Keratinocyte (primary cell): ENCODE results near the gene KIAA1217. TPM values are rescaled to one million over a fixed set of nuclear protein-coding genes. Genes with fewer than 3 reads are reported as not detected.

Experiments
- DNase-seq: peaks from one replicate; pipeline ENCODE4 v3.0.0-alpha.2; 2011; ENCODE audit warnings: low read depth, missing footprints, low spot score
- FAIRE-seq: peaks from 2 replicates; lab custom pipeline; 2011; peaks lifted over from hg19 to GRCh38; lab: Jason Lieb, UNC
- H2AFZ ChIP-seq: 2 replicates; pipeline ENCODE4 v1.6.0; 2012; ENCODE audit warnings: low read length, control low read depth, inconsistent platforms; ENCODE audit not compliant: control insufficient read depth
- H3K27ac ChIP-seq: 2 replicates; pipeline ENCODE4 v1.5.1; 2011; ENCODE audit warnings: low read length; ENCODE audit not compliant: control insufficient read depth, insufficient read depth
- H3K27me3 ChIP-seq: 3 replicates; pipeline ENCODE4 v1.6.0; 2011; ENCODE audit warnings: low read length; ENCODE audit not compliant: control insufficient read depth, insufficient read depth; ENCODE audit errors: extremely low read depth
- H3K36me3 ChIP-seq, 2 experiments: 2 replicates in 1 of 2; 3 replicates in 1 of 2; pipeline ENCODE4 v1.5.1; 2011; ENCODE audit warnings: low read length in 2 of 2, mild to moderate bottlenecking in 1 of 2; ENCODE audit not compliant: control insufficient read depth in 2 of 2, insufficient read depth in 2 of 2; ENCODE audit errors: extremely low read depth in 1 of 2
- H3K4me1 ChIP-seq: 3 replicates; pipeline ENCODE4 v1.5.1; 2011; ENCODE audit warnings: low read length; ENCODE audit not compliant: control insufficient read depth, insufficient read depth; ENCODE audit errors: extremely low read depth
- H3K4me2 ChIP-seq: 3 replicates; pipeline ENCODE4 v1.6.0; 2011; ENCODE audit warnings: low read depth, low read length; ENCODE audit not compliant: control insufficient read depth, insufficient read depth; ENCODE audit errors: extremely low read depth
- H3K4me3 ChIP-seq, 3 experiments: fragments of 200-600 bp in 1 of 3; sonication (generic) in 1 of 3; 2 replicates in 2 of 3; 3 replicates in 1 of 3; pipeline ENCODE4 v1.5.1; 2011 to 2016; ENCODE audit warnings: low read length in 3 of 3, mild to moderate bottlenecking in 3 of 3, control low read depth in 2 of 3, inconsistent platforms in 1 of 3, low read depth in 1 of 3, mixed read lengths in 1 of 3, mixed run types in 1 of 3, moderate library complexity in 1 of 3; ENCODE audit not compliant: control insufficient read depth in 2 of 3, insufficient read depth in 2 of 3; ENCODE audit errors: extremely low read depth in 1 of 3
- H3K79me2 ChIP-seq: 2 replicates; pipeline ENCODE4 v1.6.0; 2012; ENCODE audit warnings: low read length; ENCODE audit not compliant: control insufficient read depth, insufficient read depth
- H3K9ac ChIP-seq: 3 replicates; pipeline ENCODE4 v1.6.0; 2011; ENCODE audit warnings: low read length; ENCODE audit not compliant: control insufficient read depth, insufficient read depth; ENCODE audit errors: extremely low read depth
- H3K9me1 ChIP-seq: 3 replicates; pipeline ENCODE4 v1.6.0; 2011; ENCODE audit warnings: low read length; ENCODE audit not compliant: control insufficient read depth, insufficient read depth; ENCODE audit errors: extremely low read depth
- H3K9me3 ChIP-seq: 2 replicates; pipeline ENCODE4 v1.5.1; 2012; ENCODE audit warnings: low read depth, low read length; ENCODE audit not compliant: control insufficient read depth
- H4K20me1 ChIP-seq: 3 replicates; pipeline ENCODE4 v1.6.0; 2011; ENCODE audit warnings: low read length; ENCODE audit not compliant: control insufficient read depth, insufficient read depth; ENCODE audit errors: extremely low read depth
- EZH2 ChIP-seq: IDR thresholded peaks from one replicate; pipeline ENCODE4 v1.6.1; 2012; ENCODE audit warnings: inconsistent platforms, mild to moderate bottlenecking, low read length, moderate library complexity
- dilution Hi-C: fragments of 300-500 bp; cut with MboI; formaldehyde crosslinking; loops from one replicate; pipeline ENCODE4 v1.7.0; 2020; ENCODE audit warnings: low sequenced_read_pairs; ENCODE audit not compliant: extremely low pct_ligation_motif_present
- polyA plus RNA-seq, 5 experiments: library from polyadenylated mRNA; depleted of rRNA in 3 of 5; stranded (reverse) in 3 of 5; stranded (forward) in 1 of 5; unstranded in 1 of 5; fragments of >200 nt; gene quantifications; 1 replicate in 1 of 5; 2 replicates in 3 of 5; 3 replicates in 1 of 5; pipeline versions ENCODE4 v1.2.1 to v1.2.3, GENCODE V29; 2011 to 2012; ENCODE audit warnings: missing spikeins in 2 of 5, low read depth in 1 of 5, low replicate concordance in 1 of 5
- TF ChIP-seq, protein P1 (sequence below), 3 experiments: IDR thresholded peaks in 1 of 3; conservative IDR thresholded peaks in 1 of 3; optimal IDR thresholded peaks in 1 of 3; 2 replicates in 2 of 3; 3 replicates in 1 of 3; pipeline versions ENCODE3 to v1.5.1; 2011; ENCODE audit warnings: low read length in 3 of 3, mild to moderate bottlenecking in 3 of 3, moderate library complexity in 2 of 3, control low read depth in 1 of 3, inconsistent platforms in 1 of 3; ENCODE audit not compliant: insufficient read depth in 2 of 3; ENCODE audit errors: extremely low read depth in 1 of 3

The KIAA1217 gene
- polyA plus RNA-seq, 1 donor (not counting 4 experiments of a cell fraction or from before 2014, with no cell fraction given), result 10.4 TPM

GRCh38 chr10:24234784-24235183 is 25.8 kb downstream of the KIAA1217 start:
- dilution Hi-C loops, result no loop called here
- H3K27ac ChIP-seq, result no peak overlapping the region
- FAIRE-seq, result peak; percentile 84

GRCh38 chr10:24235471-24235870 is 26.5 kb downstream of the KIAA1217 start:
- H3K4me3 ChIP-seq, result no peak overlapping the region
- FAIRE-seq (peak; percentile 43), DNase-seq (no peak)
- no peaks in the 10 kb centered on the region for H3K79me2 ChIP-seq
- H3K36me3 ChIP-seq, result no peaks in the 10 kb centered on the region
- H3K27me3 ChIP-seq, result no peaks in the 10 kb centered on the region
- no peak overlapping the region for H3K27ac ChIP-seq
- H2AFZ ChIP-seq, result no peak overlapping the region
- TF ChIP-seq, protein P1, sequence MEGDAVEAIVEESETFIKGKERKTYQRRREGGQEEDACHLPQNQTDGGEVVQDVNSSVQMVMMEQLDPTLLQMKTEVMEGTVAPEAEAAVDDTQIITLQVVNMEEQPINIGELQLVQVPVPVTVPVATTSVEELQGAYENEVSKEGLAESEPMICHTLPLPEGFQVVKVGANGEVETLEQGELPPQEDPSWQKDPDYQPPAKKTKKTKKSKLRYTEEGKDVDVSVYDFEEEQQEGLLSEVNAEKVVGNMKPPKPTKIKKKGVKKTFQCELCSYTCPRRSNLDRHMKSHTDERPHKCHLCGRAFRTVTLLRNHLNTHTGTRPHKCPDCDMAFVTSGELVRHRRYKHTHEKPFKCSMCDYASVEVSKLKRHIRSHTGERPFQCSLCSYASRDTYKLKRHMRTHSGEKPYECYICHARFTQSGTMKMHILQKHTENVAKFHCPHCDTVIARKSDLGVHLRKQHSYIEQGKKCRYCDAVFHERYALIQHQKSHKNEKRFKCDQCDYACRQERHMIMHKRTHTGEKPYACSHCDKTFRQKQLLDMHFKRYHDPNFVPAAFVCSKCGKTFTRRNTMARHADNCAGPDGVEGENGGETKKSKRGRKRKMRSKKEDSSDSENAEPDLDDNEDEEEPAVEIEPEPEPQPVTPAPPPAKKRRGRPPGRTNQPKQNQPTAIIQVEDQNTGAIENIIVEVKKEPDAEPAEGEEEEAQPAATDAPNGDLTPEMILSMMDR (optimal IDR thresholded peaks at IDR 0.05 in 1 of 3, IDR thresholded peaks at IDR 0.05 in 1 of 3, conservative IDR thresholded peaks at IDR 0.05 in 1 of 3; ENCODE audit: extremely low read depth in 1 of 3, insufficient read depth in 2 of 3, low read length in 3 of 3), result no peak
- no peak for TF ChIP-seq EZH2
- peak overlapping the region; percentile 37 for H3K4me2 ChIP-seq
- peaks cover 33% of the 10 kb centered on the region for H3K4me1 ChIP-seq
- H4K20me1 ChIP-seq, result no peaks in the 10 kb centered on the region
- H3K9me1 ChIP-seq, result no peaks in the 10 kb centered on the region
- H3K9ac ChIP-seq, result no peak overlapping the region
- H3K9me3 ChIP-seq, result no peaks in the 10 kb centered on the region
- dilution Hi-C loops, result no loop called here

More at GRCh38 chr10:24234784-24235183, 25.8 kb downstream of the KIAA1217 start:
- Histone ChIP-seq H3K4me2 (peak overlapping the region; percentile 37), H3K9me3 (no peaks in the 10 kb centered on the region), H3K27me3 (no peaks in the 10 kb centered on the region), H3K9me1 (no peaks in the 10 kb centered on the region), H4K20me1 (no peaks in the 10 kb centered on the region), H3K79me2 (no peaks in the 10 kb centered on the region), H3K9ac (no peak overlapping the region), H3K4me3 (no peak overlapping the region), H2AFZ (no peak overlapping the region), H3K4me1 (peaks cover 26% of the 10 kb centered on the region), H3K36me3 (no peaks in the 10 kb centered on the region)
- DNase-seq, result no peak
- no peak for TF ChIP-seq EZH2
- TF ChIP-seq, protein P1 (optimal IDR thresholded peaks at IDR 0.05 in 1 of 3, IDR thresholded peaks at IDR 0.05 in 1 of 3, conservative IDR thresholded peaks at IDR 0.05 in 1 of 3; ENCODE audit: extremely low read depth in 1 of 3, insufficient read depth in 2 of 3, low read length in 3 of 3), result no peak
